NCI-H524 treated with DMSO at 0.1 percent for 48 hours (cell line): Measurements from ENCODE around the gene ESF1.
"Not testable (repeated sequence)": the region's sequence is repeated elsewhere in the genome, so short reads cannot be mapped to it uniquely, and the experiment has no call there.

Experiments
- DNase-seq: peaks from one replicate; lab custom pipeline; 2025; lab: John Stamatoyannopoulos, UW

ESF1 gene

DNA sequence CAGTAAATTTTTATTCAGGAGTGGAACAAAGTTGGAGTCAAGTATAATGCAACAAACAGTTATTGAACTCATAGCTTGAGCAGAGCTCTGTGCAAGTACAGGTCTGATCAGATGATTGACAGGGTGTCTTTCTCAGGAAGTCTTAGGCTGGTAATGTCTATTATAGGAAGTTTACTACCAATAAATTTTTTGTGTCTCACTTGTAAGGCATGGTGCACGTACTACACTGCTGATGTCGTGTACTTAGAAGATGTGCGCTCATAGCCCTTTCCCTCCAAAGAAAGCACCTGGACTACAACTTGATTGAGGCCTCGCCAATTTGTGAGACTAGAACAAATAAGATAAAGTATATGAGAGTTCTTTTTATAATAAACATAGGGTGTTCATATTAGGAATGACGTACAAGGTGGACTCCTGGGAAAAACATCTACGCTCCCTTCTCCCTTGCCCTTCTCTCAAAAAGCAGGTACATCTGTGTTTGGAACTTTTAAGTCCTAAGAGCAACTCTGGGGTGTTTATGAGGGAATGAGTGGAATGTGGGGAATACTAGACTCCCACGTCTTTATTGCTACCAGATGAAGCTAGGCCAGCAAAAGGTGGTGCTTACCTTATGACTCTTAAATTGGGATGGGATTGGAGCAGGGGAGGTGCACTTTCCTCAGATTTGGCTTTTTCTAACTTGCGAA, 1.6 kb upstream of the ESF1 start:
- DNase-seq, result no peak

DNA sequence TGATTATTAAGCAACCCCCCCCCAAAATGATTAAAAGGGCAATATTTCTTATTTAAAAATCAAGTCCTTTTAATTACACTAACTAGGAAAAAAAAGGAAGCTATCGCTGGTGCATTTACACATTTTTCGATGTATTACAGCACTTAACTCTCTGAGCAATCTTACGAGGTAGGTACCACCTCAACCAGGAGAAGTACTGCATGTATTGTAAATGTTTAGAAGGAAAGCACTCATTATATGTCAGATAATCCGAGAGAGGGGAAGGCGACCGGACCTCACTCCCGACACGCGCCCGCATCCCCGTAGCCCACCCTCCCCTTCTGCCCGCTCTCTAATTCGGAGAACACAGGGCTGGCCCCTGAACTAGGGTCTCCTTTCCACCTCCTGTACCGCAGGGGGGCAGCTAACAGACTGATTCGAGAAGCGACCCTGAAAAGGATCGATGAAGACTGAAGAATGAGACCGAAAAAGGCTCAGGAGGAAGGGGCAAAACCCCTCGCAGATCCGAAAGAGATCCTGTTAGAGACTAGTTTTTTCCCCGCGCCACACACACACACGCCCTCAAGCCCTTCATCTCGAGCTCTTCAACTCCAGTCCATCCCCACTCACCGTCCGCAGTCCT, 337 bp downstream of the ESF1 start:
- no peak for DNase-seq

DNA sequence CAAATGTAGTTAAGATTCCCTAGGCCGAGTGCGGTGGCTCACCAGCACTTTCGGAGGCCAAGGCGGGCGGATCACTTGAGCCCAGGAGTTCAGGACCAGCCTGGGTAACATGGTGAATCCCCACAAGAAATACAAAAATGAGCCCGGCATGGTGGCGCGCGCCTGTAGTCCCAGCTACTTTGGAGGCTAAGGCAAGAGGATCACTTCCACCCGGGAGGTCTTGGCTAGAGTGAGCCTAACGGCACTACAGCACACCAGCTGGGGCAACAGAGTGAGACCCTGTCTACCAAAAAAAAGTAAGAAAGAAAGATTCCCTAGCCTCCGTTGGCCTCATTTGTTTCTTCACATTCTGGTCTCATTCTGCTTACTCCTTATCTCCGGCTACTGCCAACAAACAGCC, 1.2 kb downstream of the ESF1 start:
- DNase-seq, result no peak

DNA sequence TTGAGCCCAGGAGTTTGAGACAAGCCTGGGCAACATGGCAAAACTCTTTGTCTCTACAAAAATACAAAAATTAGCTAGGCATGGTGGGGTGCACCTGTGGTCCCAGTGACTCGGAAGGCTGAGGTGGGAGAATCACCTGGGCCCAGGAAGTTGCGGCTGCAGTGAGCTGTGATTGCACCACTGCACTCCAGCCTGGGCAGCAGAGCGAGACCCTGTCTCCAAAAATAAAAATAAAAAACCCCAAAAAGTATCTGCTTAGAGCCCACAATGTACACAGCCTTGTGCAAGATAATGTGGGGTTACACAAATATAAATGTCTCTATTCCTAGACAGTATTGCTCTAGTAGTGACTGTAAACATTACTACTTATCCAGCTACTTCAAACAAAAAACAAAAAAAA, 5.9 kb downstream of the ESF1 start:
- no peak for DNase-seq

DNA sequence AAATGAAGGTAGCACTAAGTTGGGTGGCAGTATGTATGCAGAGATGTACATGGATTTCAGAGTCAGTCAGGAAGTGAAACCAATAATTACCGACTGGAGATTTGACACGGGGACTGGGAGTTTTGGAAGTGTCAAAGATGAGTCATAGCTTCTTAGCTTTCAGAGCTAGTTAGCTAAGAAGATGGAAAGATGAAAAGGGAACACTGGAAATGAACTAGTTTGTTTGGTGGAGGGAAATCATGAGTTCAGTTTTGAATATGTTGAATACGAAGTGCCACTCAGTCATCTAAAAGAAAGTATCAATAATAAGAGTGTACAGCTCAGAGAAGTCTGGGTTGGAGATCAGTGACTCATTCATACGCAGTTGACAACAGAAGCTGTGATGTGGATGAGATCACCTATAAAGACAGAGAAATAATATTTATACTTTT, 7.5 kb downstream of the ESF1 start:
- DNase-seq, result no peak

DNA sequence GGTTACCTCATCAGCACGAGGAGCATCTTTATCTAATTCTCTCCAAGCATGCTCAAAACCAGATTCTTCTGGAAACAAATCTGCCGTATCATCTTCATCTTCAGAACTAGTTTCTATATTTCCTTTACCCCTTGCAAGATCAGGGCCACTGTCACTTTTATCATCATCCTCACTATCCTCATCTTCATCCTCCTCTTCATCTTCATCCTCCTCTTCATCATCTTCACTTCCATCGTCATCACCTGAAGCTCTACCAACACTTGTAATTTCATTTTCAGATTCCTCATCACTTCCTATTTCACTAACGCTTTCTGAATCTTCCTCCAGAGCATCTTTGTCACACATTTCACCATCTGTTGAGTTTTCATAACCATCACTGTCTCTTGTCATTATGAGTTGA, 8.9 kb downstream of the ESF1 start:
- DNase-seq, result no peak

DNA sequence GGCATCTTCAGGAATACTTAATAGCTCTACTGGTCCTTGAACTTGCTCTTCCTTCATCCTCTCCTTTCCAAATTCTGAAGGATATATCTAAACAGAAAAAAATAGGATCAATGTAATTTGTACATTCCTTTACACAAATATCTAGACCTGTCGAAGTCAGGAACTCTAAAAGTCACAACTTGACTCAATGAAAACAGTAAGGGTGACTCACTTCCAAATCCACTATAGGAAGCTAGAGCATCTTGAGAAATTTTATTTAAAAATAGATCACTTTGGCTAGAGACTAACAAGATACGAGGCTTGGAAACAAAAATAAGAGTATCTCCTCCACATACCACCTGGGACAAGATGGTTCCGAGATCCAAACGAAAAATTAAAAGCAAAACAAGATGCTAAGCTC, 12.2 kb downstream of the ESF1 start:
- DNase-seq, result no peak

DNA sequence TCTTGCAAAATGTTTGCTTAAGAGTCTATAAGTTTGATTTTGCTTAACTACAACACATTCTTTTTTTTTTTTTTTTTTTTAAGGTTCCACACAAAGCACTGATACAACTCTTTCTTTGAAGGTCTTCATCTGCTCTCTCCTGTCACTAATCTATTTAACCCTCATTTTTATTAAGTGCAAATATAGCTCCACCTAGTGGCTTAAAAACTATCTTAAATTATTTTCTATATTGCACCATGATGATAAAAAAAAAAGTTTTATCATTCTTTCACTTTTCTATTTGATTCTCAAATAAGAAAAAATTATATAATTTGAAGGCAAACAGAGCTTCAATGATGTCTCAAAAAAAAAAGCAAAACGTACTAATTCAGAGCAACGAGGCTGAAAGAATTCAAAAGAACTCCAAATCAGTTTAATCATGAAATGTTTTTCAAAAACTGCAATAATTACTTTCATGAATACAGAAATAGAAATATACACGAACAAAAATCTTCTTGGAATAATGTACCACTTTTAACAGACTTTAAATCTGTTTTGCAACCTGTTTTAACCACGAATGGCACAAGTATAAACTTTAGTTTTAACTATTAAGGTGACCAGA, 12.8 kb downstream of the ESF1 start:
- peak; percentile 19 for DNase-seq

DNA sequence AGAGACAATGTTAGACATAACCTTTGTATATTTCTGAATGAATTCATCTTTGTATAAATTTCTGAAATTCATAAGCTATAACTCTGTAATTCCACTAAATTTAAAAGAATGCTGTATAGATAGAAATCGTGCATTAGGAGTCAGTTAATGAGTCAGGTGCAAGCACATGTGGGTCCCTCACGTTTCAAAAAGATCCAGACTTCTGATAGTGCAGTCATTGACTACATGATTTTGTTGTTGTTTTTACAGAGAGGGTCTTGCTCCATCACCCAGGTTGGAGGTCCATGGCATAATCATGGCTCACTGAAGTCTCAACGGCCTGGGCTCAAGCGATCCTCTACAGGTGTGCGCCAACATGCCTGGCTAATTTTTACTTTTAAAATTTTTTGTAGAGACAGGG, 14.6 kb downstream of the ESF1 start:
- no peak for DNase-seq

DNA sequence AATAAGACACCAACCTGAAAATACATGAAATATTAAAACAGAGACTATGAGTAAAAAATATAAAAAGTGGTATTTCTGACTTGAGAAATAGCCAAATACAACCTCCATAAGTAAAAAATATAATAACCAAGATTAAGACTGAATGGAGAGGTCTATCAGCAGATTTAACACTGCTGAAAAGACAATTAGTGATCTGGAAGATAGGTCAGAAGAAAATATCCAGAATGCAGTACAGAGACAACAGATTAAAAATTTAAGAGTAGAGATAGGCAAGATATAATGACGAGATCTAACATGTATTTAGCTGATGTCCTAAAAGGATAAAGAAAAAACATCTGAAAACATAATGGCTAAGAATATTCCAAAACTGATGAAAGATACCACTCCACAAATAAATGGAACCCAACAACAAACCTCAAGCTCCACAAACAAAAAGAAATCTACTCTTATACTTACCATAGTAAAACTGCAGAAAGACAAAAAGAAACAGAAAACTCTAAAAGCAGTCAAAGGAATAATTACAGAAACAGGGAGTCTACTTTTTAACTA, 18.8 kb downstream of the ESF1 start:
- no peak for DNase-seq

DNA sequence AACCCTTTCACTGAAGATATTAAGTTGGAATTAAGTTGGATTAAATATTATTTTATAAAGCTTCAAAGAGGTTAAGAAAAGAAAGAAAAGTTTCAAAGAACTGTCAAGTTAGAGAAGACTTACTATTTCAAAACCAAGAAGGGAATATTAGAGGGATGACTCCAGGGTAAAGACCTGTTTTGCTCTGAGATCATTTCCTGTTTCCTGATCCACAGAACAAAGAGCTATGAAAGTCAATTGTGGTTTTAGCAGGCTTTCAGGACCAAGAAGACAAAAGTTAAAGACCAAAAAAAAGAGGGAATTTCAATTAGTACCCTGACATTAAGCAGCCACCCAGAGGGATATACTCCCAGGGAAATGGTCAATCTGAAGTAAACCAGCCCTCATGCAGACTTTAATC, 19.4 kb downstream of the ESF1 start:
- DNase-seq, result no peak

DNA sequence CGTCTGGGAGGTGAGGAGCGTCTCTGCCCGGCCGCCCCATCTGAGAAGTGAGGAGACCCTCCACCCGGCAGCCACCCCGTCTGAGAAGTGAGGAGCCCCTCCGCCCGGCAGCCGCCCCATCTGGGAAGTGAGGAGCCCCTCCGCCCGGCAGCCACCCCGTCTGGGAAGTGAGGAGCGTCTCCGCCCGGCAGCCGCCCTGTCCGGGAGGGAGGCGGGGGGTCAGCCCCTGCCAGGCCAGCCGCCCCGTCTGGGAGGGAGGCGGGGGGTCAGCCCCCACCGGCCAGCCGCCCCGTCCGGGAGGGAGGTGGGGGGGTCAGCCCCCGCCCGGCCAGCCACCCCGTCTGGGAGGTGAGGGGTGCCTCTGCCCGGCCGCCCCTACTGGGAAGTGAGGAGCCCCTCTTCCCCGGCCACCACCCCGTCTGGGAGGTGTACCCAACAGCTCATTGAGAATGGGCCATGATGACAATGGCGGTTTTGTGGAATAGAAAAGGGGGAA, 24.2 kb downstream of the ESF1 start:
- DNase-seq, result not testable (repeated sequence)

DNA sequence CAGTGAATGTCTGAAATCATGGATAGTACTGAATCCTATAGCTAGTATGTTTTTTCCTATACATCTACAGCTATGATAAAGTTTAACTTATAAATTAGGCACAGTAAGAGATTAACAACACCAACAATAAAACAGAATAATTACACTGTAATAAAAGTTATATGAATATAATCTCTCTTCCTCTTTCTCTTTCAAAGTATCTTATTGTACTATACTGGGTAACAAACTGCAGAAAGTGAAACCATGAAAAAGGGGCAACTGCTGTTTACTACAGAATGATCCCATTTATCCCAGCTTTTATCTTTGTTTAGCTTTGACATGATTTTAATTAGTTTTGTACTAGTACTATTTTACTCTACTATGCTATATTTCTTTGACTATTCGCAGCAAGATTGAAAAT, 25.8 kb downstream of the ESF1 start:
- no peak for DNase-seq

DNA sequence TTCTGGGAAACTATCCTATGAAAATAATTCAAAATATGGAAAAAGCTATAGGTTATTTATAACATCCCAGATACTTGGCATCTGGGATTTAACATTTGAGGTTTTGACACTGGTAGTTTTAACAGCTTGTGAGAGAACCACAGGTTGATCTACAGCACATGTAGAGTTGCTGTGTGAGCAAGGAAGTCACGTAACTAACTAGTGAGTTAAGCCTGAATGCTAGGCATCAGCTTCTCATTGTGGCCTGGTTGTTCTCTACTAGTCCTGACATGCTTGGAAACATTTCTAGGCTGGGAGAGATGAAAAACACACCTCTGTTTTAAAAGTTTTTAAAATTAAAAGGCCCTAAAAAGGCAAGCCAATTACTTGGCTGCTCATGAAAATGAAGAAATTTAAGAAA, 28.2 kb downstream of the ESF1 start:
- no peak for DNase-seq

DNA sequence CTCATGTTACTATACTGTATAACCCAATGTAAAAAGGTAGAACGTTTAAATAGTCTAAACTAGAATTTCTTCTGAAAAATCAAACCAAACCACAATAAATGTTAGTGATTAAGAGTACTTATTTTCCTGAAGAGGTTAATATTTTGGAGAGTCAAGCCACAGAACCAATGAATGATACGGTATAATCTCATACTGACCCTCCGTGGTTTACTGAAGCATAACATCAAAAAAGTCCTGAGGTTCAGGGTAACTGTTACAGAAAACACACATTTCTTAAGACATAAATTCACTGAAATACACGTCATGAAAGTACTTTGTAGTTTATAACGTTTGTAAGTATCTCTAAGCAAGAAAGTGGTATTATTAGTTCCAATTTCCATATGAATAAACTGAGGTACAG, 28.9 kb downstream of the ESF1 start:
- no peak for DNase-seq

DNA sequence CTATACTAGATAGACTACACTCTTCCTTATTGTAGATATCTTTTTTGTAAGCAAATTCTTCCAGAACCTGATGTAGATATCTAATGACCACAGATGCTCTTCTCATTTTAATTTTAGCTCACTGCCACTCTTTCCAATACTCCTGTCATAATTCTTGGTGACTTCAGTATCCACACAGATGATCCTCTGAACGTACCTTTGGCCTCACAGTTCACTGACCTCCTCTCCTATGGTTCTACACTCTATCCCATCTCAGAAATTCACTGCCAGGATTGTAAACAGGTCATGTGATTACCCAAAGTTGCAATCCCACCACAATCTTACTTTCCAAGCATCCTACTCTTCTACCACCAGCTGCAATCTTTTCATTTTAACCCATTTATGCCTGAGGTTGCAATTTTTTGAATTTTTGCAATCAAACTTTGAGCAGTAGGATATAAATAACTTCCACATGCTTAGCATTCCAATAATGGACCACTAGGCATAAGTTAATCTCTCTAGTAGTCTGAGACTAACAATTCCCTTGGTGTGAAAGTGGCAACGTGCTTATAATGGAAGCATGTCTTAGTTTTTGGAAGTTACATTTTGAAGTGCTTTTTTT, 31.2 kb downstream of the ESF1 start:
- no peak for DNase-seq

DNA sequence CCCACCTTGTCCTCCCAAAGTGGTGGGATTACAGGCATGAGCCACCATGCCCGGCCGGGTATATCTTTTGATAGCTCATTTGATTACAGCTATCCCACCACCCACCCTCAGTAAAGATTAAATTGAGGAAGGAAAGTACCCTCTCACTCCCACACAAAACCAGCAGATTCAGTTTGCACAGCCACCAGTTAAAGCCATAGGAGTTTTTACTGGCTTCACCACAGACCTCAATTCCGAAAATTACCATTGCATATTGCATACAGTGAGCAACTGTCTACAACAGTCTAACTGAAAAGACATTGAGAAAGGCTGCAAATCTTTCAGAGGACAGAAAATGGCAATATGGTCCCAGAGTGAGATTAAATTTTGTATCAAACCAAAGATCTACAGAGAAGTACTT, 34.9 kb downstream of the ESF1 start:
- DNase-seq, result no peak

DNA sequence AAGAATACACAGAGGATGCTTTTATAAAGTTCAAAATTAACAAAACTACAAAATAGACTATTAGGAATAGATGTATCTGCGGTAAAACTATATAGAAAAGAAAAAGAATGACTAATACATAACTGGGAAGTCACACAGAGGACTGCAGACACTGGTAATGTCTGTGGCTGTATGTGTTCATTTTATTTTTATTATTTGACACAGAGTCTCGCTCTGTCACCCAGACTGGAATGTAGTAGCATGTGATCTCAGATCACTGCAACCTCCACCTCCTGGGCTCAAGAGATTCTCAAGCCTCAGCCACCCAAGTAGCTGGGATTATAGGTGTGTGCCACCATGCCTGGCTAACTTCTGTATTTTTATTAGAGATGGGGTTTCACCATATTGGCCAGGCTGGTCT, 38.9 kb downstream of the ESF1 start:
- no peak for DNase-seq

DNA sequence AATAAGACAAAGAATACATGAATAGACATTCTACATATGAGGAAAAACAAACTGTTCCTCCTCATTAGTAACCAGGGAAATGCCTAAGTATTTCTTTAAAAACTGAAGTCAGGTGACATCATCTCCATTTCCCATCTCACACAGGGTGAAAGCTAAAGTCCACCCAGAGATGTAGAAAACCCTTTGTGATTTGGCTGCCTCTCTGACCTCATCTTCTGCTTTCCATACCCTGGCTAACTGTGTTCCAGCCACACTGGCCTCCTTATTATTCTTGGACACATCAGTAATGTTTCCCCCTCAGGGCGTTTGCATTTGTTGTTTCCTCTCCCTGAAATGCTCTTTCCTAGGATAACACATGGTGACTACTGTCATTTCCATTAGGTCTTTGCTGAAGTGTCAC, 40.4 kb downstream of the ESF1 start:
- DNase-seq, result no peak

DNA sequence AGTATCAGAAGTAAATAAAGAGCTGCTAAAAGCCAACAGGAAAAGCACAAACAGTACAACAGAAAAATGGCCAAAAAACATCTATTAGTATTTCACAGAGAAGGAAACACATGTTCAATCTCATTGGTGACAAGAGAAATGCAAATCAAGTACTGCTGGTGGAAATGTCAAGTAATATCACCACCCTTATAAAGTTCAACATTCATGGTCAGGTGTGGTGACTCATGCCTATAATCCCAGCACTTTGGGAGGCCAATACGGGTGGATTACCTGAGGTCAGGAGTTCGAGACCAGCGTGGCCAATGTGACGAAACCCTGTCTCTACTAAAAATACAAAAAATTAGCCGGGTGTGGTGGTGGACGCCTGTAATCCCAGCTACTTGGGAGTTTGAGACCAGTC, 42.8 kb downstream of the ESF1 start:
- DNase-seq, result no peak

DNA sequence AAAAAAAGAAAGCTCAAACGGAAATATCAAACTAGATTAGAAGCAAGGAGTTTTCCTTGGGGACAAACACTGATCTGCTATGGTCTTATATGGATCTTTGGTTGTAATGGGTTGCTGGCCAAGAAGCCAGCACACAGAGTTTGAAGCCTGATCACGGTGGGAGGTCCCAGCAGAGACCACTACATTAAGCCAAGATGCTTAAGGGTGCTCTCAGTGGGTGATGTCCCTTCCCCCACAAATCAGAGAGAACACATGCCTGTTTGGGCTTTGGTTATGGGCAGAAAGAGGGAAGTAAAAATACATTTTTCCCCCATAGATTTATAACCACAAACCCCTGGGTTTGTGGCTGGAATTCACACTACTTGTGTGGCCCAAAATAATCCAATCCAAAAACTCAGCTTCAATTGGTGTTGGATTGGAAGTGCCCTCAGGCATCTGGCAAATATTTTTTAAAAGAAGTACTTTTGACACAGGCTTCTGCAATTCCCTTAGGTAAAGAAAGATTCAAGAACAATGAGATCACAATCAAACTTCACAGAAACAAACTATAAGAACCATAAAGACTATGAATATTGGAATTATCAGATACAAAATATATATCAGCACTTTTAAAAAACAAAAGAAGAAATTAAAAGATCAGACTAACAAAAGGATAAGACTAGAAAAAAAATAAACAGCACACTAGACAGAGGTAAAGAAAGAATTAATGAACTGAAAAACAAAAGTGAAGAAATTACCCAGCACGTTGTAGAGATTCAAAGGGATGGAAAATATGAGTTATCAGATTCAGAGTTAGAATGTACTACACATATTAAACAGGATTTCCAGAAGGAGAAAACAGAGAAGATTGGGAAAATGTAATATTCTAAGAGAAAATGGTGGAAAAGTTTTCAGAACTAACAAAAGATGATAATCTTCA, 44.7 kb downstream of the ESF1 start:
- no peak for DNase-seq

DNA sequence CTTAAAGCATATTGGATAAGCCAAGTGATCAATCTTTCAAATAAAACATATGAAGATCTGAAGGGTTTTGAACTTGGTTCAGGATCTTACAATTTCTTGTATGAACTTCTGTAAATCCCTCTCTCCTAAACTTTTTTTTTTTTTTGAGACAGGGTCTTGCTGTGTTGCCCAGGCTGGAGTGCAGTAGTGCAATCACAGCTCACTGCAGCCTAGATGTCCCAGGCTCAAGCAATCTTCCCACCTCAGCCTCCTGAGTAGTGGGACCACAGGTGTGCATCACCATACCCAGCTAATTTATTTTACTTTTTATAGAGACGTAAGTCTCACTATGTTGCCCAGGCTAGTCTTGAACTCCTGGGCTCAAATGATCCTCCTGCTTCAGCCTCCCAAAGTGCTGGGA, 46.5 kb downstream of the ESF1 start:
- not testable (repeated sequence) for DNase-seq
